Measurements from ENCODE around the gene GNG14.
A peak's percentile ranks its signal among the peaks of the same experiment; 100 is the strongest.
"Not testable (repeated sequence)": the region's sequence is repeated elsewhere in the genome, so short reads cannot be mapped to it uniquely, and the experiment has no call there.

The GNG14 gene

GRCh38 chr19:12722566-12723380, 35.0 kb downstream of the GNG14 start:
- no peaks in the 10 kb centered on the region; the same call in 1 of the 2 replicates for H3K4me1 ChIP-seq

GRCh38 chr19:12723381-12723640, 35.5 kb downstream of the GNG14 start:
- no peak for DNase-seq
- no peaks in the 10 kb centered on the region for H3K27me3 ChIP-seq
- H3K36me3 ChIP-seq, result peaks cover 33% of the 10 kb centered on the region
- H3K9me3 ChIP-seq, result no peaks in the 10 kb centered on the region
- peak overlapping the region; percentile 93 for H3K4me3 ChIP-seq (ENCODE audit: low read depth, low read length)
- H3K4me1 ChIP-seq, result no peaks in the 10 kb centered on the region; the same call in 1 of the 2 replicates
- TF ChIP-seq CTCF (IDR thresholded peaks at IDR 0.05; ENCODE audit: low read depth, low read length), result no peak

More at GRCh38 chr19:12722566-12723380, 35.0 kb downstream of the GNG14 start:
- peak overlapping the region; percentile 93 for H3K4me3 ChIP-seq (ENCODE audit: low read depth, low read length)
- no peaks in the 10 kb centered on the region for H3K27me3 ChIP-seq
- no peaks in the 10 kb centered on the region for H3K9me3 ChIP-seq
- H3K36me3 ChIP-seq, result peaks cover 33% of the 10 kb centered on the region
- DNase-seq, result peak; percentile 98
- no peak for TF ChIP-seq CTCF (IDR thresholded peaks at IDR 0.05; ENCODE audit: low read depth, low read length)

DNA sequence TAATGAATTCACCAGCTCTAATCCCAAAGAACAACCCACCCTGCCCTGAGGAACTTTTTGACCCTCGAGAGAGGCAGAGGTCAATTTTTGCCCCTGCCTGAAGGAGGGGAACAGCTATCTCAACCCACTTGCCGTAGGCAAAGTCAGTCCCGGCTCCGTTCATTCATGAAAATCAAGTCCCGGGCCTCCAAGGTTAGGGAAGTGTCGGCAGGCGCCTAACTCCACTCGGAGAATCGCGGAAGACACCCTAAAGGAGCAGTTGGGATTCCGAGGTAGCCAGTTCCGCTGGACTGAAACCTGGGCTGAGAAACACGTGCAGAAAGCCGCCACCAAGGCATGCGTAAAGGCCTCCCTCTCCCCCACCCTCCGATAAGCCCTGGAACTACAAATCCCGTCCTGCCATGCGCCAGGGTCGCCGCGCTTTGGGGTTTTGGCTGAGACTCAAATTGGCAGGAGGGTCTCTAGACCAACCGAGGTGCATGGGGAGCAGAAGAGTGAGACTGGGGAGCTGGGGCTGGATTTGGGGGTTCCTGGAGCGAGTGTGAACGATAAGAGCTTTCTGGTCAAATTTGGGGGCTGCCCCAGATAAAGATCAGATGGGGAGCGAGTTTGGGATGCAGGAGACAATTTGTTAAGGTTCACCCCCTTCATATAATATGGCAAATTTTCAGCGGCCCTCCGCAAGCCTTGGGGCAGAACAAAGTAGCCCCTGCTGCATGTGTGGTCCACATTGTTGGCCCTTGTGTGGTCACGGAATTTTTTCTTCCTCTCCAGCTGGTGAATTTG, 36.0 kb downstream of the GNG14 start, which contains the start of gene TNPO2:
Gene TNPO2 (minus strand): TSS at position 292 of the 786 bp plus-strand sequence. CDS start 2,955 bp downstream, outside the sequence.
- peaks cover 31% of the 10 kb centered on the region for H3K36me3 ChIP-seq
- peak; percentile 87 for DNase-seq
- TF ChIP-seq CTCF (IDR thresholded peaks at IDR 0.05; ENCODE audit: low read depth, low read length), result no peak
- H3K4me3 ChIP-seq (ENCODE audit: low read depth, low read length), result peak within 1 kb of the TSS; percentile 93
- H3K4me1 ChIP-seq, result no peaks in the 10 kb centered on the region; the same call in 1 of the 2 replicates
- H3K9me3 ChIP-seq, result no peaks in the 10 kb centered on the region
- H3K27me3 ChIP-seq, result no peaks in the 10 kb centered on the region

- peaks cover 29% of the 10 kb centered on the region for H3K36me3 ChIP-seq
- not testable (repeated sequence) for DNase-seq; H3K4me3 ChIP-seq (ENCODE audit: low read depth, low read length); H3K9me3 ChIP-seq; H3K4me1 ChIP-seq; H3K27me3 ChIP-seq
These were observed 37.8 kb downstream of the GNG14 start for GRCh38 chr19:12725612-12726011.

GRCh38 chr19:12726988-12727316, 39.2 kb downstream of the GNG14 start:
- no peaks in the 10 kb centered on the region for H3K9me3 ChIP-seq
- H3K36me3 ChIP-seq, result peaks cover 37% of the 10 kb centered on the region
- no peaks in the 10 kb centered on the region for H3K27me3 ChIP-seq
- no peak overlapping the region for H3K4me3 ChIP-seq (ENCODE audit: low read depth, low read length)
- no peak for TF ChIP-seq CTCF (IDR thresholded peaks at IDR 0.05; ENCODE audit: low read depth, low read length)
- no peak for DNase-seq
- H3K4me1 ChIP-seq, result no peaks in the 10 kb centered on the region

DNA sequence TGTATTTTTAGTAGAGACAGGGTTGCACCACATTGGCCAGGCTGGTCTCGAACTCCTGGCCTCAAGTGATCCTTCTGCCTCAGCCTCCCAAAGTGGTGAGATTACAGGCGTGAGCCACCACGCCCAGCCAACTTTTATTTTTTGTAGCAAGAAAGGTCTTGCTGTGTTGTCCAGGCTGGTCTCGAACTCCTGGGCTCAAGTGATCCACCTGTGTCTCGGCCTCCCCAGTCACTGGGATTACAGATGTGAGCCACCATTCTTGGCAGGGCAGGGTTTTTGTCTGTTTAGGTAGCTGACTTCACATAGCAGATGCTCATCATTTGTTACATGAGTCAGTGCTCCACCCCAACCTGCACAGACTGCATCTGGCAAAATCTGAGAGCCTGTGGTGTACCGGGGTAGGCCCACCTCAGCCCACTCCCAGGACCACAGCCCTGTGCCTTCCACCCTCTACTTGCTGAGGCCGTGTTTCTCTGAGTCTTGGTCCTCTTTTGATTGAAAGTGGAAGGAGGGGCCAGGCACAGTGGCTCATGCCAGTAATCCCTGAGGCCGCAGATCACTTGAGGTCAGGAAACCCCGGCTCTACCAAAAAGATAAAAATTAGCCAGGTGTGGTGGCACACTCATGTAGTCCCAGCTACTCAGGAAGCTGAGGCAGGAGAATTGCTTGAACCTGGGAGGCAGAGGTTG, 40.1 kb downstream of the GNG14 start:
- Histone ChIP-seq H3K9me3 (no peaks in the 10 kb centered on the region), H3K36me3 (peaks cover 39% of the 10 kb centered on the region), H3K4me1 (no peaks in the 10 kb centered on the region), H3K4me3 (ENCODE audit: low read depth, low read length) (no peak overlapping the region), H3K27me3 (no peaks in the 10 kb centered on the region)
- TF ChIP-seq CTCF (IDR thresholded peaks at IDR 0.05; ENCODE audit: low read depth, low read length), result no peak
- DNase-seq, result no peak
